HT-29 (cell line): ENCODE measurements around the gene HIBCH. TPM values are rescaled to one million over a fixed set of nuclear protein-coding genes. Genes with fewer than 3 reads are reported as not detected.
"Not testable (repeated sequence)": the region's sequence is repeated elsewhere in the genome, so short reads cannot be mapped to it uniquely, and the experiment has no call there.

Experiments used
- DNase-seq: peaks from one replicate; pipeline ENCODE4 v3.0.0-alpha.2; 2015; ENCODE audit warnings: low spot score
- total RNA-seq: library from RNA; depleted of rRNA; stranded (reverse); fragments of >200 nt; shearing (Covaris generic); gene quantifications from 2 replicates; pipeline ENCODE4 v1.2.3, GENCODE V29; 2014; rRNA removed

HIBCH gene
- total RNA-seq, 1 experiment from 2014 or later, result 8.6 TPM

- no peak for DNase-seq
Observed at GRCh38 chr2:190158798-190159434, 160.7 kb downstream of the HIBCH start.

- DNase-seq, result not testable (repeated sequence)
Observed at GRCh38 chr2:190157613-190158528, 161.8 kb downstream of the HIBCH start.

DNA sequence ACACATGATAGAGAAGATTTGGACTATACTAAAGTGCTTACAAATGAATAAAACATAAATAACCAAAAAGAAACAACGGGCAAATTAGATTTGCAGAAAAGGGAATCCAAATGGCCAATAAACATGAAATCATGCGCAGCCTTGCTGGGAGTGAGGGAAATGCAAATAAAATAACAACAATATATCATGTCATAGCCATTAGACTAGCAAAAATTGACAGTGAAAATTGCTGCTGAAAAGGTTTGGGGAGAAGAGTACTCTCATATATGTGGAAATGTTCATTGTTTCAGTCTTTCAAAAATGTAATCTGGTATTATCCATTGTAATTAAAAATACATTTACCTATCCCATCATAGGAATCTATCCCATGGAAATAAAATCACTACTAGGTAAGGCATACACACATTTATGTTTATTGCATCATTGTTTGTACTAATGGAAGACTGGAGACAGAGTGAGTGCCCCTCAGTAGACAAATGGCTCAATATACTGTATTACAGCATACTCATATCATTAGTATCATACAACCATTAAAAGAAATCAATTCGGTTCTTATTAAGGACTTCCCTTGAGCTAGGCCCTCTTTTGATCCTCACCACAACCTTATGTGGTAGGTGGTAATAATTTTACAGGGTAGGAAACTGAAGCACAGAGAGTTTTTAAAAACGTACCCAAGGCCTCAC is 163.0 kb downstream of the HIBCH start:
- DNase-seq, result no peak

Other genes starting within 250 kb of the HIBCH start
- 17.8 and 27.5 TPM in 2 replicates for gene INPP1, start 23.8 kb upstream of the HIBCH start, total RNA-seq
- 38.3 and 45.1 TPM in 2 replicates for gene MFSD6, start 88.5 kb upstream of the HIBCH start, total RNA-seq
- 1.7 and 2.0 TPM in 2 replicates for gene NEMP2, start 214.9 kb upstream of the HIBCH start, total RNA-seq